DMS114 treated with DMSO at 0.1 percent for 48 hours (cell line): ENCODE data around the gene TMEM156.
"Not testable (repeated sequence)": the region's sequence is repeated elsewhere in the genome, so short reads cannot be mapped to it uniquely, and the experiment has no call there.

Experiments
- DNase-seq: peaks from one replicate; lab custom pipeline; 2025; ENCODE audit not compliant: unreplicated experiment; lab: John Stamatoyannopoulos, UW

The TMEM156 gene

GRCh38 chr4:38958453-38959190 is 73.6 kb downstream of the TMEM156 start:
- DNase-seq = no peak

GRCh38 chr4:38957893-38958292 is 74.3 kb downstream of the TMEM156 start:
- no peak for DNase-seq

- no peak for DNase-seq
These were observed 74.9 kb downstream of the TMEM156 start for GRCh38 chr4:38957261-38957815.

GRCh38 chr4:38955957-38956356 is 76.3 kb downstream of the TMEM156 start:
- no peak for DNase-seq

DNA sequence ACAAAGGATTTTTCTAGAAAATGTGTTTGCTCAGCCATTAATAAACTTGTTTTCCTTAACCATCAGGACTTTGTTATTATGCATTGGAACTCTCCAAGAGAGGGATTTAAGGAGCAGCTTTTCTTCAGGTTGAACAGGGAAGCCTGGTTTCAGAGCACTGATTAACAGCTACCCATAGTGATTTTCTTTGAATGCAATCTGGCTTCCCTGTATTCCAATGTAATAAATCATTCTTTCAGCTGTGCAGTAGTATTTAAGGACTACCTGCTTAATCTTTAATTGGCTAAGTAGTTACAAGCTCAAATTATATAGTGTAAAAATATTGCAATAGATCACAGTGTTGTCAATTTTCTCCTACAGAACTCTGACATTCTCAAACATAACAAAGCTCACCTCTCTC is 77.5 kb downstream of the TMEM156 start:
- DNase-seq = no peak

DNA sequence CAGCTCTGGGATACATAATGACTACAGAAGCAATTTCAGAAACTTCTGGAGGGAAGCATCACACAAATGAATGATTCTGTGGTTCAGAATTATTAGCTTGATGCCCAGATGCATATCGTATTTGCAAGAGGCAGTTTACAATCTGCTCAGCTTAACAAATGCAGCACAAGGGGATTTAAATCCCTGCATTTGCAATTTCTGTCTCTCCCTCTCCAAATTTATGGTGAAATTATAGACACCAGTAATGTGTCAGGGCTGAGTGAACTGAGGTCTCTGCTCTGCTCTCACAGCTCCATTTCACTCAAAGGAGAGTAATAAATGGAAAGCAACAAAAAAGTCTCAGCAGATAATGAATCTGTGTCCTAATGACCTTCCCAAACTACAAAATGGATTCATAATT is 80.2 kb downstream of the TMEM156 start:
- DNase-seq = no peak

GRCh38 chr4:38951598-38951997 is 80.6 kb downstream of the TMEM156 start:
- DNase-seq = no peak

DNA sequence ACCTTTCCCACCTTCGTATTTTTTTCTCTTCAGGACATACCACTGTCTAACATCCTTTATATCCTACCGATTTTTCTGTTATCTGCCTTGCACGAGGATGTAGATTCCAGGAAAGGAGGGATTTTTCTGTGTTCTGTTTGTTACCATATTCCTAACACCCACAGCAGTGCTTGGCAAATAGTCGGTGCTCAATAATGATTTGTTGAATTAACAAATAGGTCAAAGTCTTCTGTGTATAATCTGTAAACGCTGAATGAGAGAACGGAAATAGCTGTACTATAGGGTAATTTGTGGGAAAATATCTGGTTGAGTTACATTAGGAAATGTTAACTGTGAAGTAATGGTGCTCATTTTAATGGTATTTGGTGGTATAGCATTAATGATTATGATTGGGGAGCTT is 81.5 kb downstream of the TMEM156 start:
- no peak for DNase-seq

GRCh38 chr4:38950159-38950558 is 82.0 kb downstream of the TMEM156 start:
- DNase-seq = no peak

DNA sequence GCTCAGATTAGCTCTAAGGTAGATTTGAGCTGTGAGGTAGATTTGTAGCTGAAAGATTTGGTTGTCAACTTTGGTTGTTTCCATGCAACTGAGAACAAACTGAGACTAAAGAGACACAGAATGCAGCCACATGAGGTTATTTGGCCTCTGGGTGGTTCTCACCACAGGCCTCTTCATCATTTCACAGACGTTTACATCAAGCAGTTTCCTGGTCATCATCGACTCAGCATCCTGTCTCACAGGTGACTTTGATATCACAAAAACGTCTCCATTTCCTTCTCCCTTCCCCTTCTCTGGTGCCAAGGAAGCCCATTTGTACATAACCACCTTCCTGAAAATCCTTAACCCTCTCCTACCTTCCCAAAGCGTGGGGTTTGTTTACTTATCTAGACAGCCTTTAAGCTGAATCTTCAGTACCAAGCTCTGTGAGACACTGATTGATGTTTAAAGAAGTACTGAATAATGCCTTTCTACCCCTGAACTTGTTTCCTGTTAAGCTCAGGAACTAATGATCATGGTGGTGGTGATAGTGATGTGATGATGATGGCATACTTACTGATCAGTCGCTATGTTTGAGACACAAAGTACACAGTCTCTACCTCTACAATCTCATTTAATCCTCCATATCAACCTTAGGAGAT is 82.7 kb downstream of the TMEM156 start:
- DNase-seq = no peak

- DNase-seq = no peak
These were observed 83.7 kb downstream of the TMEM156 start for GRCh38 chr4:38948551-38948950.

DNA sequence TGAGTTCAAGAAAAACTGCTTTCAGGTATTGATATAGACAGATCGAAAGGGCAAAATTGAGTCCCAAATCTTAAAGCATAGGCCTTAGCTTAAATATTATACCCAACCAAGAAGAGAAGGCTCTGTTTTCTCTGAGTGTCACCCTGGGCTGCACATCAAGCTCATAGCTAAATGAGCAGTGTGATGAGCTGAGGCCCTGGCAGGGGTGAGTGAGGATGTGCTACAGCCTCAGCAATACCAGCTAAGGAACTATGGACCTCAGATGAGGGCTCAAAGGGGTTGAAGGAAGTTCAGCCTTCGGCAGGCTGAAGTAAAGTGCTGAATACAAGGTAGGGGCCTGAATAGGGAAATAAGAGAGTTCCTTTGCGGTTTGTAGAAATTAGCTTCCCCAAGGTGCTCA is 85.3 kb downstream of the TMEM156 start:
- no peak for DNase-seq

DNA sequence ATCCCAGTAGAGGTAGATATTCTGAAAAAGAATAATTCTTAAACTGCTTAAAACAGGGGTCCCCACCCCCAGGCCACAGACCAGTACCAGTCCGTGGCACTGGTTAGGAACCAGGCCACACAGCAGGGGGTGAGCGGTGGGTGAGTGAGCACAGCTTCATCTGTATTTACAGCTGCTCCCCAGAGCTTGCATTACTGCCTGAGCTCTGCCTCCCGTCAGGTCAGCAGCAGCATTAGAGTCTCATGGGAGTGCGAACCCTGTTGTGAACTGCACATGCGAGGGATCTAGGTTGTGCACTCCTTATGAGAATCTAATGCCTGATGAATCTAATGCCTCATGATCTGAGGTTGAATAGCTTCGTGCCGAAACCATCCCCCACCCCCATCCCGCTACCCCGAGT is 87.8 kb downstream of the TMEM156 start:
- no peak for DNase-seq

DNA sequence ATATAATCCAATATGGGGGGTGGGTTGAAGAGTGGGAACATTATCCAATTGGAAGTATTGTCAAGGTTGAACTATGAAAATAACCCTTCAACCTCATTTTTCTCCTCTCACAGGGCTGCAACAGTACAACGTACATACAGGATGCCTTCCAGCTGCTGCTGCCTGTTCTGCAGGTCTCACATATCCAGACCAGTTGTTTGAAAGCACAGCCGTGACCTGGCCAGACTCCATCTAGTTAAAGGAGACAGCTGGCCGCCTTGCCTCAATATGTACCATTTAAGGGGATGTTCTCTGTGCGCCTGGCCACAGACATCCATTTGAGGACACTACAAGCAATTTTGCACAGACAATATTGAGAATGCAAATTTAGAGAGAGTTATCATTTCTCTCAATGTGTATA is 88.9 kb downstream of the TMEM156 start:
- no peak for DNase-seq

GRCh38 chr4:38941906-38942305 is 90.3 kb downstream of the TMEM156 start:
- DNase-seq = not testable (repeated sequence)

- DNase-seq = no peak
These were observed 91.7 kb downstream of the TMEM156 start for GRCh38 chr4:38940476-38940875.

DNA sequence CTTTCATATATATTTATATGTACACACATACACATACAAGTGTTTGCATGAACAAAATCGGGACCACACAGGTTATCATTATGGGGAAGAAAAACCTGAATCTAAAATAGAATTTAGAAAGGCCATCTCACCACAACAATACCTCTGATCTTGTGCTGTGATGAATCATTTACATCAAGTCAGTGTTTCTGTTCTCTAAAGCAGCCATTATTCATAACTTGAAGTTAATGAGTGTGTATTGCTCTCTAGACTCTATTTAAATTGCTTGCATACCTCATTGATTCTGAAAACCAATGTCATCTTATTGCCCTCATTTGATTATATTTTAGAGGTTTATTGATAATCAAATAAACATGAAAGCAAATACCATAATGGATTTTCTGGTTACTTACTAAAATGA is 93.0 kb downstream of the TMEM156 start:
- no peak for DNase-seq

GRCh38 chr4:38935391-38936073 is 96.7 kb downstream of the TMEM156 start:
- DNase-seq = no peak

GRCh38 chr4:38931125-38931524 is 101.1 kb downstream of the TMEM156 start:
- no peak for DNase-seq

DNA sequence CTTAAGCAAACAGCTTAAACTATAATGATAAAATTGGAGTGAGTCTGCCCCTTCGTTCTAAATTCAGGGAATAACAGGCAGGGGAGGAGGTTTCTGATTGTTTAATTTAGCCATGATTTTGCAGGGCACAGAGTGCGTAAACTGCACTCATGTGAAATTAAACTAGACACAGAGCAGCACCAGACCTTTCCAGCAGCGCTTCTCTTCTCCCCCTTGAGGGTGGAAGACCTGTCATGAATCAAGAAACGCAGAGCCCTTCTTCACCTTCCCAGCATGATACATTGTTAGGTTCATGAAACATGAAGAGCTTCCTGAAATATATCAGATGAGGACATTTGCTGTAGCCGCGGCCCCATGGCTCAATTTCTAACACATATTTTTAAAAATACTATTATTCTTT is 101.5 kb downstream of the TMEM156 start:
- DNase-seq = no peak

GRCh38 chr4:38930204-38930603 is 102.0 kb downstream of the TMEM156 start:
- no peak for DNase-seq

DNA sequence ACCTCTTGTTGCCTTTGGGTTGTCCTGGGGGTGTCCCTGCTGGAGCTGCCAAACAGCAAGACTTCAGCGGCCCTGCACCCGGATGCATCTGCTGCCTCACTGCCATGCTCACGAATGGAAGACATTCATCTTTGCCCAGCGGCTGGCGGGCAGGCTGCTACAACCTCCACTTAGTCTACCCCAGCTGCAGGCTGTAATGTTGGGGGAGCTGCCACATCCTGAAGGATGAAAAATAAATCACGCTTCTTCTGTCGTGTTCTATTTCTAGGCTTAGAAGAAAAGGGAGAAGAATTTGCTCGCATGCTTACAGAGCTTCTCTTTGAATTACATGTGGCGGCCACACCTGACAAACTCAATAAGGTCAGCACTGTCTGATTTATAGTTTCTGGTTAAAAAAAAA is 103.2 kb downstream of the TMEM156 start:
- DNase-seq = no peak
